WTC11 (cell line): ENCODE results near the gene ZNF576.

ENCODE experiments used
- CREM ChIP-seq: sonication (generic); formaldehyde crosslinking; IDR thresholded peaks from 2 replicates; pipeline ENCODE4 v1.8.1; 2022; ENCODE audit warnings: mild to moderate bottlenecking, missing genetic modification reagents, moderate library complexity
- CTCF ChIP-seq: fragments of 200-600 bp; IDR thresholded peaks from 2 replicates; pipeline ENCODE4 v1.8.0; 2022; ENCODE audit warnings: antibody characterized with exemption
- FOXP4 ChIP-seq: sonication (generic); formaldehyde crosslinking; IDR thresholded peaks from 2 replicates; pipeline ENCODE4 v1.8.0; 2022; ENCODE audit warnings: mild to moderate bottlenecking, missing genetic modification reagents
- GRHL2 ChIP-seq: fragments of 250-450 bp; sonication (Bioruptor Pico); IDR thresholded peaks from 2 replicates; pipeline ENCODE4 v1.8.0; 2022; ENCODE audit warnings: mild to moderate bottlenecking, moderate library complexity; ENCODE audit not compliant: insufficient replicate concordance, severe bottlenecking
- GTF2I ChIP-seq: fragments of 250-450 bp; sonication (Bioruptor Pico); conservative IDR thresholded peaks from 2 replicates; pipeline ENCODE4 v1.4.0; 2021; ENCODE audit warnings: mild to moderate bottlenecking
- MAX ChIP-seq: sonication (generic); formaldehyde crosslinking; IDR thresholded peaks from 2 replicates; pipeline ENCODE4 v1.8.0; 2022; ENCODE audit warnings: mild to moderate bottlenecking, missing genetic modification reagents
- ZNF232 ChIP-seq: sonication (generic); formaldehyde crosslinking; IDR thresholded peaks from 2 replicates; pipeline ENCODE4 v1.8.0; 2022; ENCODE audit warnings: mild to moderate bottlenecking, missing genetic modification reagents

GRCh38 chr19:43582495-43582894 lies 13.9 kb upstream of the ZNF576 start:
- TF ChIP-seq CTCF (no peak), ZNF232 (CRISPR knock-in tag) (no peak), MAX (CRISPR knock-in tag) (no peak), FOXP4 (CRISPR knock-in tag) (no peak), GTF2I (CRISPR knock-in tag) (no peak), CREM (CRISPR knock-in tag) (no peak), GRHL2 (CRISPR knock-in tag) (no peak)
